Stomach (tissue), 9 donors: ENCODE data around the gene KCTD12. TPM values are rescaled to one million over a fixed set of nuclear protein-coding genes. Genes with fewer than 3 reads are reported as not detected.

Experiments used
- DNase-seq, 2 donors: peaks; one replicate each; pipeline versions ENCODE4 v3.0.0 to v3.0.0-alpha.2; 2013 to 2019
- H3K27ac ChIP-seq, 5 donors: fragments of 200-600 bp in 4 of 5; sonication (generic) in 4 of 5; one replicate each; pipeline ENCODE4 v1.5.1; 2013 to 2019; ENCODE audit warnings: mild to moderate bottlenecking in 1 of 5, moderate library complexity in 1 of 5
- H3K27me3 ChIP-seq, 3 donors: fragments of 200-600 bp; sonication (generic); one replicate each; pipeline ENCODE4 v1.5.1; 2017 to 2019; ENCODE audit warnings: mixed run types in 1 of 3
- H3K36me3 ChIP-seq, 4 donors: fragments of 200-600 bp; sonication (generic); 1 replicate in 3 of 4; 2 replicates in 1 of 4; pipeline ENCODE4 v1.5.1; 2016 to 2019
- H3K4me1 ChIP-seq, 4 donors: fragments of 200-600 bp; sonication (generic); one replicate each; pipeline ENCODE4 v1.5.1; 2016 to 2019
- H3K4me3 ChIP-seq, 4 donors: fragments of 200-600 bp; sonication (generic) in 3 of 4; one replicate each; pipeline ENCODE4 v1.5.1; 2016 to 2019; ENCODE audit warnings: mild to moderate bottlenecking in 1 of 4
- H3K9me3 ChIP-seq, 4 donors: fragments of 200-600 bp; sonication (generic); one replicate each; pipeline ENCODE4 v1.5.1; 2016 to 2019
- EP300 ChIP-seq: sonication (generic); formaldehyde crosslinking; IDR thresholded peaks from one replicate; pipeline ENCODE4 v1.6.1; 2017; ENCODE audit warnings: antibody characterized with exemption
- POLR2A ChIP-seq, 4 donors: fragments of 450-650 bp; IDR thresholded peaks; one replicate each; pipeline ENCODE4 v1.6.1; 2016; ENCODE audit warnings: antibody characterized with exemption in 4 of 4, control low read depth in 2 of 4, mild to moderate bottlenecking in 1 of 4, moderate library complexity in 1 of 4
- POLR2AphosphoS5 ChIP-seq, 3 donors: sonication (generic); formaldehyde crosslinking; IDR thresholded peaks; one replicate each; pipeline ENCODE4 v1.6.1; 2016; ENCODE audit warnings: antibody characterized with exemption in 3 of 3
- WGBS, 5 donors: extraction: QIAGEN DNeasy Blood & Tissue Kit in 3 of 5; methylation state at CpG; one replicate each; pipeline versions ENCODE4 v1.1.5 to v1.1.7; 2013 to 2018; 5-methylcytosine and 5-hydroxymethylcytosine counted together
- intact Hi-C: fragments of 100-400 bp; cut with DNase I; formaldehyde crosslinking; loops from one replicate; pipeline ENCODE4 v1.15.1; 2023; ENCODE audit warnings: low total_unique reads
- polyA plus RNA-seq, 3 donors: library from polyadenylated mRNA; stranded (reverse); fragments of 200-250 nt; gene quantifications; one replicate each; pipeline ENCODE4 v1.2.3, GENCODE V29; 2013
- total RNA-seq, 5 donors: library from RNA; depleted of rRNA; stranded (reverse); fragments of >200 nt; gene quantifications; one replicate each; pipeline versions ENCODE4 v1.1.0 to v1.2.3, GENCODE V29; 2014 to 2016
- TF ChIP-seq, protein P1 (sequence below), 7 experiments: fragments of 450-650 bp in 4 of 7; fragments of 200-600 bp in 3 of 7; sonication (generic) in 3 of 7; IDR thresholded peaks; one replicate each; pipeline ENCODE4 v1.5.1; 2016 to 2019; ENCODE audit warnings: antibody characterized with exemption in 7 of 7, control low read depth in 2 of 7, mild to moderate bottlenecking in 1 of 7
- donor health status: healthy with polysubstance abuse.
- donor health status: Bipolar disorder and iron deficiency.
- donor health status: healthy.

The KCTD12 gene
- total and polyA plus RNA-seq, 8 donors, result 9.5 to 115 (median 28.4) TPM

DNA sequence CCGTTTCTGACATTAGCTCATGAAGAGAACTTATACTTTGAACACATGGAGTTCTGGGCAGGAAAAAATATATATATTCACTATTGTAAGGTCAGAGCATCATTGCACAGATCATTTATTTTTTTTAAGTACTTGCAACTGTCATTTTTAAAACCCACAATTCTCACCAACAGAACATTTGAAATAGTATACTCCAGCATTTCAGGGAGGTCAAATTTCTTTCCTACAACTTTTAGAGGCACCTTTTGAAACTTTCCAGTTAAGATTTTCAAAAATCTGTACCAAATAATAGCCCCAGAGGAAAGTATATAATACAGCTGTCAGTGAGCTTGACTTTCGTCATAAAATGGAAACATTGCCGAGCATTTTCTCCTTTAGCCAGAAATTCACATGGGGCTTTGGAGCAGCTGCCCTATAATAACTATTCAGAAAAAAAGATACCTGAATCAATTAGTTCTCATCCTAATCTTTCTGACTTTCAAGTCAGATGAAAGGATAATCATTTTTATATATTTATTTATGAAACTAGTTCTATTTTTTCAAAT is 10.9 kb downstream of the KCTD12 start:
- intact Hi-C loops, result no loop called here
- no peaks in the 10 kb centered on the region for H3K36me3 ChIP-seq
- DNase-seq, result no peak

DNA sequence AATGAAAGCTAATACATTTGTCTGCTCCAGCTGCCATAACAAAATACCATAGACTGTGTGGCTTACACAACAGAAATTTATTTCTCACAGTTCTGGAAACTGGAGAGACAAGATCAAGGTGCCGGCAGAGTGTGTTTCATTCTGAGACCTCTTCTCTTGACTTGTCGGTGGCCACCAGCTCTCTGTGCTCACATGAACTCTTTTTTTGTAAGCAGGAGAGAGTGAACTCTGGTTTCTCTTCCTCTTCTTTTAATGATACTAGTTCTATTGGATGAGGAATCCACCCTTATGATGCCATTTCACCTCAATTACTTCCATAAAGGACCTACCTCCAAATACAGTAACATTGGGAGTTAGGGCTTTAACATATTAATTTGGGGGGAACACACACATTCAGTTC is 11.7 kb downstream of the KCTD12 start:
- H3K4me1 ChIP-seq, result peaks cover 0 to 5% (median 0%) of the 10 kb centered on the region in 4 donors
- intact Hi-C loops, result no loop called here
- H3K4me3 ChIP-seq, result no peak overlapping the region
- TF ChIP-seq POLR2A (IDR thresholded peaks at IDR 0.05), result no peak
- TF ChIP-seq, protein P1, sequence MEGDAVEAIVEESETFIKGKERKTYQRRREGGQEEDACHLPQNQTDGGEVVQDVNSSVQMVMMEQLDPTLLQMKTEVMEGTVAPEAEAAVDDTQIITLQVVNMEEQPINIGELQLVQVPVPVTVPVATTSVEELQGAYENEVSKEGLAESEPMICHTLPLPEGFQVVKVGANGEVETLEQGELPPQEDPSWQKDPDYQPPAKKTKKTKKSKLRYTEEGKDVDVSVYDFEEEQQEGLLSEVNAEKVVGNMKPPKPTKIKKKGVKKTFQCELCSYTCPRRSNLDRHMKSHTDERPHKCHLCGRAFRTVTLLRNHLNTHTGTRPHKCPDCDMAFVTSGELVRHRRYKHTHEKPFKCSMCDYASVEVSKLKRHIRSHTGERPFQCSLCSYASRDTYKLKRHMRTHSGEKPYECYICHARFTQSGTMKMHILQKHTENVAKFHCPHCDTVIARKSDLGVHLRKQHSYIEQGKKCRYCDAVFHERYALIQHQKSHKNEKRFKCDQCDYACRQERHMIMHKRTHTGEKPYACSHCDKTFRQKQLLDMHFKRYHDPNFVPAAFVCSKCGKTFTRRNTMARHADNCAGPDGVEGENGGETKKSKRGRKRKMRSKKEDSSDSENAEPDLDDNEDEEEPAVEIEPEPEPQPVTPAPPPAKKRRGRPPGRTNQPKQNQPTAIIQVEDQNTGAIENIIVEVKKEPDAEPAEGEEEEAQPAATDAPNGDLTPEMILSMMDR (IDR thresholded peaks at IDR 0.05), result no peak
- no peak for TF ChIP-seq EP300
- no peak for TF ChIP-seq POLR2AphosphoS5 (IDR thresholded peaks at IDR 0.05)
- no peak for DNase-seq
- no peaks in the 10 kb centered on the region for H3K27me3 ChIP-seq
- no peaks in the 10 kb centered on the region for H3K9me3 ChIP-seq
- H3K27ac ChIP-seq, result no peak overlapping the region
- WGBS, 5 donors, result 77 to 88% (median 85%) methylated on average over 2 of the region's 2 CpGs
- H3K36me3 ChIP-seq, result no peaks in the 10 kb centered on the region

More for the DNA sequence above, 10.9 kb downstream of the KCTD12 start:
- H3K27me3 ChIP-seq, result no peaks in the 10 kb centered on the region
- H3K9me3 ChIP-seq, result no peaks in the 10 kb centered on the region
- WGBS, 5 donors, result 72 to 89% (median 84%) methylated on average over 3 of the region's 3 CpGs
- no peak overlapping the region for H3K4me3 ChIP-seq
- no peak for TF ChIP-seq POLR2A (IDR thresholded peaks at IDR 0.05)
- TF ChIP-seq, protein P1 (IDR thresholded peaks at IDR 0.05), result no peak
- no peak for TF ChIP-seq EP300
- TF ChIP-seq POLR2AphosphoS5 (IDR thresholded peaks at IDR 0.05), result no peak
- H3K4me1 ChIP-seq, result peaks cover 0 to 6% (median 2%) of the 10 kb centered on the region in 4 donors
- H3K27ac ChIP-seq, result no peak overlapping the region

DNA sequence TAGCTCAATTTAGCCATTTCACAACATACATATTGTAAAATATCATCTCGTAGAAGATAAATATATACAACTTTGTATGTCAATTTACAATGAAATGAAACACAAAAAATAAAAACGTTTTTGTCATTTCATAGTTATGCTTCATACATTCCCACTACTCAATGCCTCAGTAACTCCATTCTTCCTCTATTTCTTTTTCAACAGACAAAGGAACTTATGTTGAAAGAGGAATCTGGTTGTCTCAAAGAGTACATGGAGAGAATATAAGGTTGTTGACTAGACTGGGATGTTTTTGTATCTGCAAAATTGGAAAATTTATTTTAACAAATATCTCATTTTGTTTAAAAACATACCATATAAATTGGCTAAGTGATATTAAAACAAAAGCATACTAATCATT is 12.8 kb downstream of the KCTD12 start:
- no peak for DNase-seq
- no peaks in the 10 kb centered on the region for H3K27me3 ChIP-seq
- no peaks in the 10 kb centered on the region for H3K4me1 ChIP-seq
- no peaks in the 10 kb centered on the region for H3K9me3 ChIP-seq
- intact Hi-C loops, result no loop called here
- no peak overlapping the region for H3K4me3 ChIP-seq
- H3K36me3 ChIP-seq, result no peaks in the 10 kb centered on the region
- no peak overlapping the region for H3K27ac ChIP-seq
- TF ChIP-seq POLR2AphosphoS5 (IDR thresholded peaks at IDR 0.05) (no peak), POLR2A (IDR thresholded peaks at IDR 0.05) (no peak), EP300 (no peak)
- TF ChIP-seq, protein P1 (IDR thresholded peaks at IDR 0.05), result no peak
- 66 to 71% (median 71%) methylated on average over 2 of the region's 2 CpGs for WGBS, 5 donors

DNA sequence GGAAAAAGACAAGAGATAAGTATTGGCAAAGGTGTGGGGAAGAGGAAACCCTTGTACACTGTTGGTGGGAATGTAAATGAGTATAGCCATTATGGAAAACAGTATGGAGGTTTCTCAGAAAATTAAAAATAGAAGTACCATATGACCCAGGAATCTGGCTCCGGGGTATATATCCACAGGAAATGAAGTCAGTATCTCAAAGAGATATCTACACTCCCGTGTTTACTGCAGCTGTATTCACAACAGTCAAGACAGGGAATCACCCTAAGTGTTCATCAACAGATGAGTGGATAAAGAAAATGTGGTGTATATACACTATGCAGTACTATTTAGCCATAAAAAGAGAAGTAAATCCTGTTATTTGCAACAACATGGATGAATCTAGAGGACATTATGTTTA is 13.5 kb downstream of the KCTD12 start:
- no peaks in the 10 kb centered on the region for H3K27me3 ChIP-seq
- no peak overlapping the region for H3K4me3 ChIP-seq
- 49 to 69% (median 58%) methylated on average over 2 of the region's 2 CpGs for WGBS, 5 donors
- DNase-seq, result no peak
- H3K4me1 ChIP-seq, result no peaks in the 10 kb centered on the region
- H3K36me3 ChIP-seq, result no peaks in the 10 kb centered on the region
- intact Hi-C loops, result no loop called here
- H3K9me3 ChIP-seq, result no peaks in the 10 kb centered on the region
- TF ChIP-seq POLR2AphosphoS5 (IDR thresholded peaks at IDR 0.05) (no peak), EP300 (no peak), POLR2A (IDR thresholded peaks at IDR 0.05) (no peak)
- TF ChIP-seq, protein P1 (IDR thresholded peaks at IDR 0.05), result no peak
- H3K27ac ChIP-seq, result no peak overlapping the region
